ENCODE measurements around the gene ECHDC1.

The ECHDC1 gene

DNA sequence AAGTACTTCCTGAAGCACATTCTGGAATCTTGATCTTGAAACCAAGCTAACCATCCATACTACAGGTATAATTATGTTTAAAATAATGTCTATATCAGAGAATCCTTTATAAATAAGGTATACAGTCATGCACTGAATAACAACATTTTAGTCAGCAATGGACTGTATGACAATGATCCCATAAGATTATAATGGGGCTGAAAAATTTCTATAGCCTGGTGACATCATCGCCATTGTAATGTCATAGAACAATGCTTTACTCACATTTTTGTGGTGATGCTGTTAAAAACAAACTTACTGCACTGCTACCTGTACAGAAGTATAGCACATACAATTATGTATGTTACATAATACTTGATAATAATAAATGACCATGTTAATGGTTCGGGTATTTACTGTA lies 44.9 kb downstream of the ECHDC1 start:
- CTCF ChIA-PET, result interaction anchor here (0.8 to 8.2 kb wide), 6 partner anchors 7 to 240 kb away, joined by 3 to 68 read pairs (median 5); no protein-coding TSS in a partner anchor
- DNase-seq (ENCODE audit: extremely low spot score), result no peak
- POLR2A ChIA-PET, result no interaction called here
- TF ChIP-seq, protein P1, sequence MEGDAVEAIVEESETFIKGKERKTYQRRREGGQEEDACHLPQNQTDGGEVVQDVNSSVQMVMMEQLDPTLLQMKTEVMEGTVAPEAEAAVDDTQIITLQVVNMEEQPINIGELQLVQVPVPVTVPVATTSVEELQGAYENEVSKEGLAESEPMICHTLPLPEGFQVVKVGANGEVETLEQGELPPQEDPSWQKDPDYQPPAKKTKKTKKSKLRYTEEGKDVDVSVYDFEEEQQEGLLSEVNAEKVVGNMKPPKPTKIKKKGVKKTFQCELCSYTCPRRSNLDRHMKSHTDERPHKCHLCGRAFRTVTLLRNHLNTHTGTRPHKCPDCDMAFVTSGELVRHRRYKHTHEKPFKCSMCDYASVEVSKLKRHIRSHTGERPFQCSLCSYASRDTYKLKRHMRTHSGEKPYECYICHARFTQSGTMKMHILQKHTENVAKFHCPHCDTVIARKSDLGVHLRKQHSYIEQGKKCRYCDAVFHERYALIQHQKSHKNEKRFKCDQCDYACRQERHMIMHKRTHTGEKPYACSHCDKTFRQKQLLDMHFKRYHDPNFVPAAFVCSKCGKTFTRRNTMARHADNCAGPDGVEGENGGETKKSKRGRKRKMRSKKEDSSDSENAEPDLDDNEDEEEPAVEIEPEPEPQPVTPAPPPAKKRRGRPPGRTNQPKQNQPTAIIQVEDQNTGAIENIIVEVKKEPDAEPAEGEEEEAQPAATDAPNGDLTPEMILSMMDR (IDR thresholded peaks at IDR 0.05; ENCODE audit: control extremely low read depth, extremely low read depth, low read depth, missing control alignments), result no peak

DNA sequence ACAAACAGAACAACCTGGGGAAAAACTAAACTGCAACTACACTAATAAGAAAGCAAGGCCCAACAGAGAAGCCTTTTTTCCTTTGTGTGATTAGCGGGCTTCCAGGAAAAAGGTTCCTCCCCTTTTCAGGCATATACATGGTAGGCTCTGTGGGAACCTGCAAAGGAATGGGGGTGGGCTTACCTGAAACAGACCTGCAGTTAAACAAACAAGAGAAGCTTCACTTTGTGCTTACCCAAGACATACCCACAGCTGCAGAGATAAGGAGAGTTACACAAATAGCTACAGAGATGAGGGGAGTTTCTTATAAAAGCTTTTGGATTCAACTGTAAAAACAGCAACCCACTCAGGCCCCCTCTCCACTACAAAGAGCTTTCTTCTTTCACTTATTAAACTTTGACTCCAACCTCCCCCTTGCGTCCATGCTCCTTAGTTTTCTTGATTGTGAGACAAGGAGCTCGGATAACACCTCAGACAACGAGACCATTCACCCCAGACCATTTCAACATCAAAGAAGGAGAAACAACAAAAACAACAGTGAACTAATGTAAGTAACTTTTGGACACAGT lies 45.8 kb downstream of the ECHDC1 start:
- CTCF ChIA-PET, result interaction anchor here (0.9 to 1.5 kb wide), 4 partner anchors 10 to 123 kb away, joined by 3 to 4 read pairs (median 4); partner anchors contain the start of gene RNF146
- TF ChIP-seq, protein P1 (IDR thresholded peaks at IDR 0.05; ENCODE audit: control extremely low read depth, extremely low read depth, low read depth, missing control alignments), result no peak
- POLR2A ChIA-PET, result no interaction called here
- no peak for DNase-seq (ENCODE audit: extremely low spot score)

DNA sequence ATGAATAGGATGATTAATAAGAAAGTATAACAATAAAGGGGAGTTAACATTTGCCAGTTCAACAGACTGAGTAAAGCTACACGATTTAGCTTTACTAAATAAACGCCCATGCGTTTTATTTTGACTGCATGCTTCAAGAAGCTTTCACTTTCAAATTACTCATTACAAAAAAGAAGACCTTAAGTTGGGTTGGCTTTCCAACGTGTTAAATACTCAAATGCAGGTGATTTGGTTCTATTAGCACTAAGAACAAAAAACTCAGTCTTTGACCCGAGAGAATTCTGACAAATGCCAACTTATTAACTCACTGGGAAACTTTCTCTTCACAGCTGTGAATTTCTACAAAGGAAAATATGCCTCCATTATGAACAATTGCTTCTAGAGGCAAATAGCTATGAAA lies 51.9 kb downstream of the ECHDC1 start:
- DNase-seq (ENCODE audit: extremely low spot score), result peak; percentile 22
- CTCF ChIA-PET, result interaction anchor here (0.8 to 5.3 kb wide), 8 partner anchors 9 to 1501 kb away, joined by 3 to 68 read pairs (median 3); partner anchors contain the start of genes NCOA7 and RNF146
- POLR2A ChIA-PET, result no interaction called here
- TF ChIP-seq, protein P1 (IDR thresholded peaks at IDR 0.05; ENCODE audit: control extremely low read depth, extremely low read depth, low read depth, missing control alignments), result no peak

DNA sequence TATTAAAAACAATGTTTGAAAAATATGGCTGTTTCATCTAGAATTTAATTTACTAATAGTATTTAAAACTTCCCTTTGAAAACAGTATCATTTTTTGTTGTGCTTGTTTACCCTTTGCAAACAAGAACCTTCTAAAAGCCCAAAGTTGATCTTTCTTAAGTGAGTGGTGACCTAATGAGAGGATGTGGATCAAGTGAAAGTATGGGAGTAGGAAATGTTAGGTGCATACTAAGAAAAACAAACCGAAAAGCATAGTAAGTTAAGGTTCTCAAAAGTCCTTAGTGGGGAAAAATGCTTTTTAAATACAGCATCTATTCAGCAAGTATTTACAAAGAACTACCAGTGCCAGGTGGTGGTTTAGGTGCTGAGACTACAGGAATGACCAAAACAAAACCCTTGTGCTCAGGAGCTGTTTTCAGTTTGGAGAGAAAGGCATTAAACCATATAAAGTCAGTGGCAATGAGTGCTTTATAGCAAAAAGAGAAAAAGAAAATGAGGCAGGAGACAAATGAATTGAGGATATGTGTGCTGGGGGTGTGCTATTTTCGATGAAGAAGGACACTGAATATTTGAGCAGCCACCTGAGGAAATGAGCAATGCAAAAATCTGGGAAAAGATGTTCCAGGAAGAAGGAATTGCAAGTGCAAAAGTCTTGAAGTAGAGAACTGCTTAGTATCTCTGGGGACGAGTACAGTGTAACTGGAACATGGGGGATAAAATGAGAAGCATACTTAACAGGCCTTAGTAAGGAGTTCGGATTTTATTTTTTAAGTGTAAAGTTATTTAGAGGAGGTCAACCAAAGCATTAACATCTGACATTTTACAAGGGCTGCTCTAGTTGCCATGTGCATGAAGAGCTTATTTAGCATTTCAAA lies 52.8 kb downstream of the ECHDC1 start:
- POLR2A ChIA-PET, result no interaction called here
- TF ChIP-seq, protein P1 (IDR thresholded peaks at IDR 0.05; ENCODE audit: control extremely low read depth, extremely low read depth, low read depth, missing control alignments), result no peak
- CTCF ChIA-PET, result interaction anchor here (0.8 to 5.3 kb wide), 11 partner anchors 8 to 1500 kb away, joined by 3 to 68 read pairs (median 3); partner anchors contain the start of genes NCOA7 and RNF146
- DNase-seq (ENCODE audit: extremely low spot score), result no peak

DNA sequence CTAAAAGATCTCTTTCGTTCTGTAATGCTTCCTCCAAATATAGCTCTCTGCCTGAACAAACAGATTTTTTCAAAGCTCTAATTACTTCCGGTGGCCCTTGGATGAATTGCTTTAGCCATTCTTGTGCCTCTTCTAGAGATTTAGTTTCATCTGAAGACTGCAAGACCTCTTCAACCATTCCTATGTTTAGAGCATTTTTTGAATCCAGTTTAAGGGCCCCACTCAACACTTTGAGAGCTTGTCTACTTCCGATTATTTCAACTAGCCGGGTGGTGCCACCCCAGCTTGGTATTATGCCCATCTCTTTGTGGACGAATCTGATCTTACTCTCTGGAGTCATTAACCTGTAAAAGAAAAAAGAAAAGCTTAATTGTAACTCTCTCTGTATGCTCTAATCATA lies 53.5 kb downstream of the ECHDC1 start:
- TF ChIP-seq, protein P1 (IDR thresholded peaks at IDR 0.05; ENCODE audit: control extremely low read depth, extremely low read depth, low read depth, missing control alignments), result no peak
- CTCF ChIA-PET, result interaction anchor here (1.0 to 5.3 kb wide), 6 partner anchors 13 to 1499 kb away, joined by 3 to 68 read pairs (median 4); partner anchors contain the start of genes NCOA7 and RNF146
- POLR2A ChIA-PET, result interaction anchor here (0.6 kb wide), 1 partner anchor 1319 kb away, joined by 3 read pairs; no protein-coding TSS in a partner anchor
- DNase-seq (ENCODE audit: extremely low spot score), result no peak

DNA sequence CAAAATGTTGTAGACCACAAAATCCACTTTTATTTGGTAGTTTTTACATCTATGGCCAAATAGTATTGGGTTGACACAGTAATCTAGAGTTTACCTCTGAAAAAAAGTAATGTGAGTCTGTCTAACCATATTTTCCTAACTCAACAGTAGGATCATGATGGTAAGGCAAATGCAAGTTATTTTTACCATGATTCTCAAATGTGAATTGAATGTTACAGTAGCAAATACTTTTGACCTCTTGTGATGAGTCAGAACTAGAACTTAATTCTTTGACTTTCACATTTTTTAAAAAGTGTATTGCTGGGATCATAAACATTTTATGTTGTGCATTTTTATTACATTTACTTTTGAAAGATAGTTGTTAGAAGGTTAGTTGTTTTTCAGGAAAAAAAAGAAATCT lies 54.7 kb downstream of the ECHDC1 start:
- TF ChIP-seq, protein P1 (IDR thresholded peaks at IDR 0.05; ENCODE audit: control extremely low read depth, extremely low read depth, low read depth, missing control alignments), result no peak
- CTCF ChIA-PET, result interaction anchor here (1.4 to 5.3 kb wide), 4 partner anchors 14 to 68 kb away, joined by 3 to 68 read pairs (median 6); partner anchors contain the start of gene RNF146
- no peak for DNase-seq (ENCODE audit: extremely low spot score)
- POLR2A ChIA-PET, result no interaction called here
